Calu3 (cell line): ENCODE data around the gene TJP3. TPM values are rescaled to one million over a fixed set of nuclear protein-coding genes. Genes with fewer than 3 reads are reported as not detected.

ENCODE experiments used
- BruUV-seq: library from RNA; stranded (reverse); fragments of 400-500 nt; replicated peaks from 2 replicates; lab custom pipeline; 2021; lab: Mats Ljungman, UMichigan
- CTCF ChIA-PET: fragments of 300-600 bp; sonication (Branson Sonifier 250); formaldehyde crosslinking; loops from one replicate; lab custom pipeline; 2022; ENCODE audit warnings: antibody characterized with exemption; lab: Charles Lee
- DNase-seq: peaks from one replicate; pipeline ENCODE4 v3.0.0; 2022
- H3K27ac Mint-ChIP-seq: one replicate; pipeline ENCODE4 v1.8.0; 2022; ENCODE audit warnings: mixed read lengths; ENCODE audit not compliant: unreplicated experiment
- H3K27me3 Mint-ChIP-seq: one replicate; pipeline ENCODE4 v1.8.0; 2022; ENCODE audit warnings: mixed read lengths; ENCODE audit not compliant: unreplicated experiment
- H3K36me3 Mint-ChIP-seq: one replicate; pipeline ENCODE4 v1.8.0; 2022; ENCODE audit warnings: mild to moderate bottlenecking, moderate library complexity, mixed read lengths; ENCODE audit not compliant: insufficient read depth, unreplicated experiment
- H3K4me1 Mint-ChIP-seq: one replicate; pipeline ENCODE4 v1.8.0; 2022; ENCODE audit warnings: mild to moderate bottlenecking, low read depth, mixed read lengths; ENCODE audit not compliant: unreplicated experiment
- H3K4me3 Mint-ChIP-seq: one replicate; pipeline ENCODE4 v1.8.0; 2022; ENCODE audit warnings: mild to moderate bottlenecking, low read depth, moderate library complexity, mixed read lengths; ENCODE audit not compliant: unreplicated experiment
- H3K9me3 Mint-ChIP-seq: one replicate; pipeline ENCODE4 v1.8.0; 2022; ENCODE audit warnings: low read depth, mixed read lengths; ENCODE audit not compliant: unreplicated experiment
- intact Hi-C: fragments of 100-400 bp; cut with micrococcal nuclease; formaldehyde crosslinking; loops from one replicate; pipeline ENCODE4 v1.10.0; 2022; ENCODE audit not compliant: unreplicated experiment
- total RNA-seq: library from RNA; stranded (reverse); gene quantifications from 2 replicates; pipeline ENCODE4 v1.2.3, GENCODE V29; 2022
- TF ChIP-seq, protein P1 (sequence below): fragments of 200-600 bp; IDR thresholded peaks from one replicate; pipeline ENCODE4 v1.8.0; 2022; ENCODE audit warnings: antibody characterized with exemption; ENCODE audit not compliant: unreplicated experiment

Gene TJP3
- total RNA-seq, 1 experiment from 2014 or later: 84.8 TPM

DNA sequence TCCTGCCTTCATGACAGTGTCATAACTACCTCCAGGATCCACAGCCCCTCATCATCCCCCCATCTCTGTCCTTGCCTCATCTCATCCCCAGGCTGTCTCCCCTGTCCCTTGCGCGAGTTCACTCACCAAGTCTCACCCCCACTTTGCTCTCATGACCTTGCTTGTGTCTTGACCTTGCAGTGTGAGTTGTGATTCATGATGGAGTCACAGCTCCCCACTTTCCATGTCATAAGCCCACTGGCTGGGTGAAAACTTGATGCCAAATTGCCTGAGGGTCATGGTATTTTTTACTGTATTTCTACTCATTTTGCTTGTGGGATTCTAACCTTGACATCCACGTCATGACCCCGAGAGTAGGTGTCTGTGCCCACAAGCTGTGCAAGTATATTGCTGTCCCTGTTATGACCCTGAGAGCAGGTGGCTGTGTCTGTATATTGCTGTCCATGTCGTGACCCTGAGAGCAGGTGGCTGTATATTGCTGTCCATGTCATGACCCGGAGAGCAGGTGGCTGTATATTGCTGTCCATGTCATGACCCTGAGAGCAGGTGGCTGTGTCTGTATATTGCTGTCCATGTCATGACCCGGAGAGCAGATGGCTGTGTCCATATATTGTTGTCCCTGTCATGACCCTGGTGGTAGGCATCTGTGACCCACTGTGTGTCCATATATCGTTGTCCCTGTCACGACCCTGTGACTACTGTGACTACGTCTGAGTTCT is 29.5 kb downstream of the TJP3 start:
- Mint-ChIP-seq H3K27me3 (no peaks in the 10 kb centered on the region), H3K4me1 (no peaks in the 10 kb centered on the region), H3K4me3 (no peak overlapping the region), H3K36me3 (peaks cover 35% of the 10 kb centered on the region), H3K9me3 (no peaks in the 10 kb centered on the region), H3K27ac (no peak overlapping the region)
- CTCF ChIA-PET: no interaction called here
- BruUV-seq: no TSS peak
- intact Hi-C loops: no loop called here
- TF ChIP-seq, protein P1, sequence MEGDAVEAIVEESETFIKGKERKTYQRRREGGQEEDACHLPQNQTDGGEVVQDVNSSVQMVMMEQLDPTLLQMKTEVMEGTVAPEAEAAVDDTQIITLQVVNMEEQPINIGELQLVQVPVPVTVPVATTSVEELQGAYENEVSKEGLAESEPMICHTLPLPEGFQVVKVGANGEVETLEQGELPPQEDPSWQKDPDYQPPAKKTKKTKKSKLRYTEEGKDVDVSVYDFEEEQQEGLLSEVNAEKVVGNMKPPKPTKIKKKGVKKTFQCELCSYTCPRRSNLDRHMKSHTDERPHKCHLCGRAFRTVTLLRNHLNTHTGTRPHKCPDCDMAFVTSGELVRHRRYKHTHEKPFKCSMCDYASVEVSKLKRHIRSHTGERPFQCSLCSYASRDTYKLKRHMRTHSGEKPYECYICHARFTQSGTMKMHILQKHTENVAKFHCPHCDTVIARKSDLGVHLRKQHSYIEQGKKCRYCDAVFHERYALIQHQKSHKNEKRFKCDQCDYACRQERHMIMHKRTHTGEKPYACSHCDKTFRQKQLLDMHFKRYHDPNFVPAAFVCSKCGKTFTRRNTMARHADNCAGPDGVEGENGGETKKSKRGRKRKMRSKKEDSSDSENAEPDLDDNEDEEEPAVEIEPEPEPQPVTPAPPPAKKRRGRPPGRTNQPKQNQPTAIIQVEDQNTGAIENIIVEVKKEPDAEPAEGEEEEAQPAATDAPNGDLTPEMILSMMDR: no peak
- no peak for DNase-seq

DNA sequence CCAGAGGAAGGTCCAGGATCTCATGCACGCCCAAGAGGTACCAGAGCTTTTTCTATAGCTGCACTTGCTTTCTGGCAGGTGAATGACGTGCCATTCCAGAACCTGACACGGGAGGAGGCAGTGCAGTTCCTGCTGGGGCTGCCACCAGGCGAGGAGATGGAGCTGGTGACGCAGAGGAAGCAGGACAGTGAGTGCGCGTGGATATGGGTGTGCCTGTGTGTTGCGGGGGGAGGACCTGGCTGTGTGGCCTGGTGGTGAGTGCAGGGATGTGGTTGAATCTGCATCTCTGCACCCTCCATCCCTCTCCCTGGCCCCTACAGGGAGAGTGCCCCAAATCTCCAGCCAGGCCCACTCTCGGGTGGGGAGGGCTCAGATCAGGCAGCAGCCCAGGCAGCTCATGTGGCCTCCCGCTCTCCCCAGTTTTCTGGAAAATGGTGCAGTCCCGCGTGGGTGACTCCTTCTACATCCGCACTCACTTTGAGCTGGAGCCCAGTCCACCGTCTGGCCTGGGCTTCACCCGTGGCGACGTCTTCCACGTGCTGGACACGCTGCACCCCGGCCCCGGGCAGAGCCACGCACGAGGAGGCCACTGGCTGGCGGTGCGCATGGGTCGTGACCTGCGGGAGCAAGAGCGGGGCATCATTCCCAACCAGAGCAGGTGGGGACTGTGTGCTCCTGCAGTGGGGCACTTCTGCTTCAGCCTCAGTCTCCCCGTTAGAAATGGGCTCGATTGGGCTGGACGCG is 30.5 kb downstream of the TJP3 start:
- CTCF ChIA-PET: no interaction called here
- no peaks in the 10 kb centered on the region for H3K4me1 Mint-ChIP-seq
- H3K9me3 Mint-ChIP-seq: no peaks in the 10 kb centered on the region

DNA sequence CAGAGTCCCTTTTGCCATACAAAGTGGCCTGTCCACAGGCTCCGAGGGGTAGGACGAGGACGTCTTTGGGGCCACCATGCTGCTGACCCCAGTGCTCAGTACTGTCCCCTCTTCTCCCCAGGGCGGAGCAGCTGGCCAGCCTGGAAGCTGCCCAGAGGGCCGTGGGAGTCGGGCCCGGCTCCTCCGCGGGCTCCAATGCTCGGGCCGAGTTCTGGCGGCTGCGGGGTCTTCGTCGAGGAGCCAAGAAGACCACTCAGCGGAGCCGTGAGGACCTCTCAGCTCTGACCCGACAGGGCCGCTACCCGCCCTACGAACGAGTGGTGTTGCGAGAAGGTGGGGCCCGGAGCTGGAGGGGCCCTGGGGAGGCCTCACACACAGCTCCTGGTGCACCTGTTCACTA is 32.2 kb downstream of the TJP3 start:
- intact Hi-C loops: no loop called here
- BruUV-seq: no TSS peak

More for the DNA sequence above, 30.5 kb downstream of the TJP3 start:
- intact Hi-C loops: no loop called here
- no peaks in the 10 kb centered on the region for H3K27me3 Mint-ChIP-seq
- no peak overlapping the region for H3K4me3 Mint-ChIP-seq
- BruUV-seq: no TSS peak
- no peak overlapping the region for H3K27ac Mint-ChIP-seq
- DNase-seq: no peak
- TF ChIP-seq, protein P1: no peak
- peaks cover 33% of the 10 kb centered on the region for H3K36me3 Mint-ChIP-seq

DNA sequence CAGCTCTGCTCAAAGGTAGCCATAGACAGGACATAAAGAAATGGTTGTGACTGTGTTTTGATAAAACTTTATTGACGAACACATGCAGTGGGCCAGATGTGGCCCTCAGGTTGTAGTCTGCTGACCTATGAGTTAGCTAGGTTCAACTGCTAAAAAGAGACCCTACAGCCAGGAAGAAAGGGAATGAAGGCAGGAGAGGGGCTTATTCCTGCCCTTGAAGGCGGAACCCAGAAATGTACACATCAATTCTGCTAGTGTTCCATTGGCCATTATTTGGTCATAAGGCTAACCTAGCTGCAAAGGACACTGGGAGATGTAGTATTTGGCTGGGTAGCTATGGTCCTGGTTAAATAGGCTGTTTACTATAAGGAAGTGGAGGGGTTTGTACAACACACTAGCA is 35.3 kb downstream of the TJP3 start:
- Mint-ChIP-seq H3K27ac (no peak overlapping the region), H3K27me3 (no peaks in the 10 kb centered on the region), H3K36me3 (peaks cover 30% of the 10 kb centered on the region), H3K4me3 (no peak overlapping the region), H3K9me3 (no peaks in the 10 kb centered on the region), H3K4me1 (no peaks in the 10 kb centered on the region)
- no peak for DNase-seq
- intact Hi-C loops: no loop called here
- BruUV-seq: no TSS peak
- TF ChIP-seq, protein P1: no peak
- CTCF ChIA-PET: no interaction called here

More for the DNA sequence above, 32.2 kb downstream of the TJP3 start:
- H3K9me3 Mint-ChIP-seq: no peaks in the 10 kb centered on the region
- peaks cover 33% of the 10 kb centered on the region for H3K36me3 Mint-ChIP-seq
- H3K27ac Mint-ChIP-seq: no peak overlapping the region
- no peak overlapping the region for H3K4me3 Mint-ChIP-seq
- CTCF ChIA-PET: no interaction called here
- H3K27me3 Mint-ChIP-seq: no peaks in the 10 kb centered on the region
- TF ChIP-seq, protein P1: no peak
- no peak for DNase-seq
- no peaks in the 10 kb centered on the region for H3K4me1 Mint-ChIP-seq
